Skeletal muscle satellite cell (primary cell): ENCODE measurements around the gene PALMD.

Experiments used
- H3K27me3 ChIP-seq: 2 replicates; pipeline ENCODE4 v1.7.0; 2013; ENCODE audit warnings: low read length; ENCODE audit not compliant: control insufficient read depth, insufficient read depth
- H3K36me3 ChIP-seq: 2 replicates; pipeline ENCODE4 v1.7.0; 2013; ENCODE audit warnings: mild to moderate bottlenecking, control low read depth, low read length; ENCODE audit not compliant: insufficient read depth
- H3K4me1 ChIP-seq: 2 replicates; pipeline ENCODE4 v1.7.0; 2013; ENCODE audit warnings: low read length; ENCODE audit not compliant: control insufficient read depth, insufficient read depth
- H3K4me2 ChIP-seq: 2 replicates; pipeline ENCODE4 v1.7.0; 2013; ENCODE audit warnings: mild to moderate bottlenecking, low read length
- H3K4me3 ChIP-seq: 2 replicates; pipeline ENCODE4 v1.7.0; 2013; ENCODE audit warnings: low read length
- H3K9ac ChIP-seq: 2 replicates; pipeline ENCODE4 v1.7.0; 2013; ENCODE audit warnings: mild to moderate bottlenecking, low read depth, low read length, moderate library complexity
- H3K9me3 ChIP-seq: replicated peaks from 2 replicates; pipeline ENCODE4 v1.7.0; 2013; ENCODE audit warnings: mild to moderate bottlenecking, control low read depth, low read length

PALMD gene

GRCh38 chr1:99728494-99729235 lies 82.8 kb downstream of the PALMD start:
- Histone ChIP-seq H3K4me2 (no peak overlapping the region), H3K4me3 (no peak overlapping the region), H3K9ac (no peak overlapping the region), H3K36me3 (no peaks in the 10 kb centered on the region), H3K4me1 (peaks cover 28% of the 10 kb centered on the region), H3K9me3 (no peaks in the 10 kb centered on the region), H3K27me3 (no peaks in the 10 kb centered on the region)

- Histone ChIP-seq H3K9ac (no peak overlapping the region), H3K4me2 (no peak overlapping the region), H3K4me1 (peaks cover 29% of the 10 kb centered on the region), H3K9me3 (no peaks in the 10 kb centered on the region), H3K36me3 (no peaks in the 10 kb centered on the region), H3K4me3 (no peak overlapping the region), H3K27me3 (no peaks in the 10 kb centered on the region)
Measured at GRCh38 chr1:99731384-99731783, 85.5 kb downstream of the PALMD start.

- peaks cover 2% of the 10 kb centered on the region for H3K36me3 ChIP-seq
- no peak overlapping the region for H3K9ac ChIP-seq
- H3K4me1 ChIP-seq = peaks cover 16% of the 10 kb centered on the region
- no peak overlapping the region for H3K4me3 ChIP-seq
- H3K27me3 ChIP-seq = no peaks in the 10 kb centered on the region
- H3K9me3 ChIP-seq = no peaks in the 10 kb centered on the region
- H3K4me2 ChIP-seq = no peak overlapping the region
Measured at GRCh38 chr1:99735852-99736251, 89.9 kb downstream of the PALMD start.

- Histone ChIP-seq H3K4me2 (no peak overlapping the region), H3K9me3 (no peaks in the 10 kb centered on the region), H3K9ac (no peak overlapping the region), H3K27me3 (no peaks in the 10 kb centered on the region), H3K4me1 (peaks cover 4% of the 10 kb centered on the region), H3K4me3 (no peak overlapping the region), H3K36me3 (peaks cover 2% of the 10 kb centered on the region)
Measured at GRCh38 chr1:99737016-99737415, 91.1 kb downstream of the PALMD start.

- Histone ChIP-seq H3K4me1 (no peaks in the 10 kb centered on the region), H3K4me2 (no peak overlapping the region), H3K9me3 (no peaks in the 10 kb centered on the region), H3K4me3 (no peak overlapping the region), H3K27me3 (no peaks in the 10 kb centered on the region), H3K36me3 (peaks cover 2% of the 10 kb centered on the region), H3K9ac (no peak overlapping the region)
Measured at GRCh38 chr1:99738858-99739465, 93.0 kb downstream of the PALMD start.

DNA sequence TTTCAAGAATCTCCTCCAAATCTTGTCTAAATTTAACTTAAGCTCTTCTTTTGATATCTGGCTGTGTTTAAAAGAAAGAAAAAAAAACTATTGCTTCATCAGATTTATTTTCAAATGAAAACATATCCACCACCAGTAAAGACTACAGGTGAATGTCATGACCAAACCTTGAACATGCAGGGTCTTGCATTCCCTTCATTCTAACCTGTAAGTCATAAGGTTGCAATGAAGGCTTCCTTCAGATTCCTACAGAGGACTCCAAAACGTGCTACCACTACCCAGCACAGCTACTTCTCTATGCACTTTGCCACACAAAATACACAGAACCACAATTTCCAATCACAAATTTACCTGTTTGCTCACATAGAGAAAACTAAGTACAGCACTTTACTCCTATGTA lies 94.2 kb downstream of the PALMD start:
- Histone ChIP-seq H3K27me3 (no peaks in the 10 kb centered on the region), H3K4me1 (no peaks in the 10 kb centered on the region), H3K4me2 (no peak overlapping the region), H3K9me3 (no peaks in the 10 kb centered on the region), H3K4me3 (no peak overlapping the region), H3K9ac (no peak overlapping the region), H3K36me3 (peaks cover 2% of the 10 kb centered on the region)
